Sigmoid colon (tissue), 4 donors: ENCODE measurements around the gene RARS1.

Experiments
- EP300 ChIP-seq, 4 donors: sonication (generic); formaldehyde crosslinking; IDR thresholded peaks; one replicate each; pipeline ENCODE4 v1.6.1; 2017; ENCODE audit warnings: antibody characterized with exemption in 4 of 4
- POLR2A ChIP-seq, 2 donors: fragments of 450-650 bp; IDR thresholded peaks; one replicate each; pipeline ENCODE4 v1.6.1; 2016; ENCODE audit warnings: antibody characterized with exemption in 2 of 2, mild to moderate bottlenecking in 2 of 2, moderate library complexity in 2 of 2
- POLR2AphosphoS5 ChIP-seq, 4 donors: sonication (generic); formaldehyde crosslinking; IDR thresholded peaks; one replicate each; pipeline ENCODE4 v1.6.1; 2017; ENCODE audit warnings: antibody characterized with exemption in 4 of 4
- TF ChIP-seq, protein P1 (sequence below), 4 experiments: fragments of 450-650 bp in 3 of 4; fragments of 200-600 bp in 1 of 4; IDR thresholded peaks; one replicate each; pipeline ENCODE4 v1.5.1; 2016 to 2019; ENCODE audit warnings: antibody characterized with exemption in 4 of 4, mild to moderate bottlenecking in 3 of 4, moderate library complexity in 2 of 4

GRCh38 chr5:168552146-168552545, 65.9 kb downstream of the RARS1 start:
- TF ChIP-seq POLR2AphosphoS5 (IDR thresholded peaks at IDR 0.05): no peak
- no peak for TF ChIP-seq POLR2A (IDR thresholded peaks at IDR 0.05)
- TF ChIP-seq, protein P1, sequence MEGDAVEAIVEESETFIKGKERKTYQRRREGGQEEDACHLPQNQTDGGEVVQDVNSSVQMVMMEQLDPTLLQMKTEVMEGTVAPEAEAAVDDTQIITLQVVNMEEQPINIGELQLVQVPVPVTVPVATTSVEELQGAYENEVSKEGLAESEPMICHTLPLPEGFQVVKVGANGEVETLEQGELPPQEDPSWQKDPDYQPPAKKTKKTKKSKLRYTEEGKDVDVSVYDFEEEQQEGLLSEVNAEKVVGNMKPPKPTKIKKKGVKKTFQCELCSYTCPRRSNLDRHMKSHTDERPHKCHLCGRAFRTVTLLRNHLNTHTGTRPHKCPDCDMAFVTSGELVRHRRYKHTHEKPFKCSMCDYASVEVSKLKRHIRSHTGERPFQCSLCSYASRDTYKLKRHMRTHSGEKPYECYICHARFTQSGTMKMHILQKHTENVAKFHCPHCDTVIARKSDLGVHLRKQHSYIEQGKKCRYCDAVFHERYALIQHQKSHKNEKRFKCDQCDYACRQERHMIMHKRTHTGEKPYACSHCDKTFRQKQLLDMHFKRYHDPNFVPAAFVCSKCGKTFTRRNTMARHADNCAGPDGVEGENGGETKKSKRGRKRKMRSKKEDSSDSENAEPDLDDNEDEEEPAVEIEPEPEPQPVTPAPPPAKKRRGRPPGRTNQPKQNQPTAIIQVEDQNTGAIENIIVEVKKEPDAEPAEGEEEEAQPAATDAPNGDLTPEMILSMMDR (IDR thresholded peaks at IDR 0.05): no peak
- no peak for TF ChIP-seq EP300 (IDR thresholded peaks at IDR 0.05)
